LNCAP (cell line): ENCODE measurements around the gene C9orf50.

Experiments
- TF ChIP-seq, protein P1 (sequence below): fragments of 450-650 bp; IDR thresholded peaks from 2 replicates; pipeline ENCODE4 v1.5.1; 2017; ENCODE audit warnings: mild to moderate bottlenecking

Gene C9orf50

DNA sequence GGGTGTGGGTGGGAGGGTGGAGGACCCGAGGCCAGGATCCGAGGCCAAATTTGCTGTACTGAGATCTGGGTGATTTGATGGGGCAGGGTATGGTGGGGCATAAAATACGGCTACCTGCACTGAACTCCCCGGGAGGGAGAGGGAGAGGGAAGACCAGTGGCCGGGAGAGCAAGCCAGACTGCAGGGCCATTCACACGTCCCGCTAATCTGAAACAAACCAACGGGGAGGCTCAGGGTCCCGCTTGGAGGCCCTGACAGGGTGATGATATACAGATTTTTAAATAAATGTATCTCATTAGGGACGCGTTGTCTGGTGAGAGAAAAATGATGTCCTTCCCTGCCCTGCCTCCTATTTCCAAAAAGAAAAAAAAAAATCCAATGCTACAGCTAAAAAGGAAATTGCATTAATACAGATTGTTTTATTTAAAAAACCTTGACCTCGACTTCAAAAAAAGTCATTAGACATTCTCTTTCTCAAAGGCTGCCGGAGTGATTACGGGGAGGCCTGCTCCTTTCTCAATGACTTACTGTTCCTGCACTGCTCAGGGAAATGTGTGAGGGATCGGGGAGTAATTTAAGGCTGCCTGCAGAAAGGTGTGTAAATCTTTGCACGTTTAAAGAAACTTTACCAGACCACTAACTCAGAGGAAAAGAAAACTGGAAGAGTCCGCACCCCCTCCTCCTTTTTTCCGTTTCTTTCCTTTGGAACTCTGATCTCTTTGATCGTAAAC lies 33.1 kb upstream of the C9orf50 start:
- TF ChIP-seq, protein P1, sequence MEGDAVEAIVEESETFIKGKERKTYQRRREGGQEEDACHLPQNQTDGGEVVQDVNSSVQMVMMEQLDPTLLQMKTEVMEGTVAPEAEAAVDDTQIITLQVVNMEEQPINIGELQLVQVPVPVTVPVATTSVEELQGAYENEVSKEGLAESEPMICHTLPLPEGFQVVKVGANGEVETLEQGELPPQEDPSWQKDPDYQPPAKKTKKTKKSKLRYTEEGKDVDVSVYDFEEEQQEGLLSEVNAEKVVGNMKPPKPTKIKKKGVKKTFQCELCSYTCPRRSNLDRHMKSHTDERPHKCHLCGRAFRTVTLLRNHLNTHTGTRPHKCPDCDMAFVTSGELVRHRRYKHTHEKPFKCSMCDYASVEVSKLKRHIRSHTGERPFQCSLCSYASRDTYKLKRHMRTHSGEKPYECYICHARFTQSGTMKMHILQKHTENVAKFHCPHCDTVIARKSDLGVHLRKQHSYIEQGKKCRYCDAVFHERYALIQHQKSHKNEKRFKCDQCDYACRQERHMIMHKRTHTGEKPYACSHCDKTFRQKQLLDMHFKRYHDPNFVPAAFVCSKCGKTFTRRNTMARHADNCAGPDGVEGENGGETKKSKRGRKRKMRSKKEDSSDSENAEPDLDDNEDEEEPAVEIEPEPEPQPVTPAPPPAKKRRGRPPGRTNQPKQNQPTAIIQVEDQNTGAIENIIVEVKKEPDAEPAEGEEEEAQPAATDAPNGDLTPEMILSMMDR, result no peak

DNA sequence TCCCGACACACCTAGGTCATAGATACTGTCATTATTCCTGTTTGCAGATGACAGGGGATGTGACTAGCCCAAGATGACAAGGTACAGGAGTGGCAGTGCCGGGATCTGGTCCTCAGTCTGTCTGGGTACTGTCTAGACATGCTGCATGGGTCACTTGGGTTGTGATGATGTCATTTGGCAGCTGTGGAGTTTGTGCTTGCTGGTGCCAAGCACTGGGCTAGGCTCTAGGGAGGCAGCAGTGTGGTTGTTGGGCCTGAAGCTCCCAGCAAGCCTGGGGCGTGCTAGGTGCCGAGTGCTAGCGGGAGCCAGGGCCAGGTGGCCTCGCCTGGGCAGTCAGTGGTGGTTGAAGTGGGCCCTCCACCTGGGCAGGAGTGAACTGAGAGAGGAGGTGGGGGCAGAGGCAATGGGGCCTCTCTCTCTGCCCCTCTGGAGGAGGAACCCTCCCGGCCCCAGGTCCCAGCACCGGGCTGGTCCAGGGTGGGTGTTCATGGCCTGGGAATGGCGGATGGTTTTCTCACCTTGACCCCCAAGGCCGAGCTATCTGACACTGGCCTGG lies 29.9 kb upstream of the C9orf50 start:
- TF ChIP-seq, protein P1, result no peak

DNA sequence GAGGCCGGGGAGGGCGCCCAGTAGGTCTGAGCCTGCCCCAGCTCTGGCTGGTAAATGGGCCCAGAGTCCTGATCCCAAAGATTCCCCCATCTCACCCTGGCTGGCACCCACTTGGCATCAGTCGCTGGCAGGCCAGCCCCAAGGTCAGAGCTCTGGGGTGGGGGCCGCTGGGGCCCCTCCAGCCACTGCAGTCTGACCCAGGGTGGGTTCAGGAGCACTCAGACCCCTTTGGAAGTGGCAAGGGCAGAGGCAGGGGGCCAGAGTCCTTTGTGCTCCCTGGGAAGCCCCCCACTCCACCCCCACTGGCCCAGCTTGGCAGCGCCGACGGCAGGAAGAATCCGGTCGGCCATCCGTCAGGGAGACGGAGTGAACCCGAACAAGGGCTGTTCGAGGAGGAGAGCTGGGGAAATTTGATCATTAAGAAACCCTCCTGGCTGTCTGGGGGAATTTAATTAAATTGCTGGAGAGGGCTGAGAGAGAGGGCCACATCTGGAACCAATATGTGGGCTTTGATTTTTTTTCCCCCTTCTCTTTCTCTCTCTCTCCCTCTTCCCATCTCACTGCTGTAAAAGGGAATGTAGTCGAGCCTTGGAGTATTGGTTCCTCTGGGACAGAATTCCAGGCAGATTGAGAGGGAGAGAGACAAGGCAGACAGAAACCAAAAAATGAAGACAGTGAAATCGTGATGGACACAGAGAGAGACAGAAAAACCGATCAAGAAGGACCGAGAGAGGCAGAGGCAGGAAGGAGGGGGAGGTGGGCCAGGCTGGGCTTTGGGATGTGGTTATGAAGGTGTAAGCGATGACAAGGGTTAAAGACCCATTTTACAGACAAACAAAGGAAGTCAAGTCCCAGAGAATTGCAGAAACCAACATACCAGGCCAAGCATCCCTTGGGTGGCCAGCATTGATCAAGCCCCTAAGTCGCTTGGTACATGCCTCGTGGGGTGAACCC lies 29.1 kb upstream of the C9orf50 start:
- TF ChIP-seq, protein P1, result no peak

DNA sequence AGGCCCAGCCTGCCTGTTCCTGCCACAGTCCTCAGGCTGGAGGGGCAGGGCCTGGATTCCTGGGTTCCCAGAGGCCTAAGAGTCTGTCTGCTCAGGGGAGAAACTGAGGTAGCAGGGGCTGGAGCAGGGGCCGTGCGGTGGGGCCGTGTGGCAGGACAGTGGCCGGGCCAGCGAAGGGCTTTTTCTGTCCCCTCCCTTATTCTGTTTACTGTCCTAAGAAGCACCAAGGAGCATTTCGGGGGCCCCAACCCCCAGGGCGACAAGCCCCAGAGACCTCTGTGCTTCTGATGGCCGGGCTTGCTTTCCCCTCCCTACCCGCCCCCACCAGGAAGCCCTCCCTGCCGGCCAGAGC lies 27.8 kb upstream of the C9orf50 start:
- TF ChIP-seq, protein P1, result no peak

DNA sequence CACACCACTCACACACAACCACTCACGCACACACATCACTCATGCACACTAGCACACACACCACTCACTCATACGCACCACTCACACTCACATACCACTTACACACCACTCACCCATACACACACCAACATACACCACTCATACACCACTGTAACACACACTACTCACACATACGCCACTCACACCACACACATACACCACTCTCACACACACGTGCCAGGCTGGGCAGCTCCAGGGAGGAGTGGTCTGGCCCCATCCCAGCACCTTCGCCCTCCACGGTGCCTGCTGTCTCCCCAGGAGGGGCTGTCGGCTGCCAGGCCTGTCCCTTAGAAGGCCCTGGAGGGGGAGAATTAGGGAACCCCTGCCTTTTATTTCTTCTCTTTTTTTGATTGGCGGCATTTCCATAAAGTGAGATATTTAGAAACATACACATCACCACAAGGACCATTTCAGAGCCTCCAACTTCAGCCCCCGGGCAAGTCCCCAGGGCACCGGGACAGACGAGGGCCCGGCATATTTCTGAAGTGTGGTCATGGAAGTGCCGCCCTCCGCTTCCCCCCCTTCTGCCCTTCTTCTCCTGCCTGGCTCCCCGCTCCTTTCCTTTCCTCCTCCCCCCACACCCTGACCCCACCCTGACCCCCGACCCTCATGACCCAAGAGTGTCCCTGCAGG lies 27.3 kb upstream of the C9orf50 start:
- TF ChIP-seq, protein P1, result no peak

DNA sequence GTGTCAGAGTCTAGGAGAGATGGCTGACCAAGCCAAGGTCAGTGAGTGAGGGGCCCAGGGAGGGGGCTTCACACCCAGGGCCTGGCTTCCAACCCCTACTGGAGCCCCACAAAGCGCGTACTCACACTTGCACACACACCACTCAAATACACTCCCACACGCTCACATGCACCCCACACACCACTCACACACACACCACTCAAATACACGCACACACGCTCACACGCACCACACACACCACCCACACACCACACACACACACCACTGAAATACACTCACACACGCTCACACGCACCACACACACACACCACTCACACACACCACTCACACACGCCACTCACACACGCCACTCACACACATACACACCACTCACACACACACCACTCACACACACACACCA lies 26.7 kb upstream of the C9orf50 start:
- TF ChIP-seq, protein P1, result no peak

DNA sequence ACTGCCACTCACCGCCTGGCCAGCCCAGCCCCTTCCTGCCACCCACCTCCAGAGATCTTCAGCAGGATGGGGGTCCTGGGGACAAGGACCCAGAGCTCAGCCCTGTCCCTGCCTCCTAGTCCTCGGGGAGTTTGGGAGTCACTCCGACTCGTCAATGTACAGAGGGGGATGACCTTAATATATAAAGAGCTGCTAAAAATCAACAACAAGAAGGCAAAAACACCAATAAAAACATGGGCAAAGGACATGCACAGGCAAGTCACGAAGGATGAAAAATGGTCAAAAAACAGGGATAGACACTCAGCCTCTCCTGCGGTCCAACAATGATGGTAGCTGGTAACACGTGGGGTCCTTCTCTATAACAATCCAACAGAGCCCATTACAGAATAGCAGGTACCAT lies 25.8 kb upstream of the C9orf50 start:
- TF ChIP-seq, protein P1, result no peak
